22Rv1 (cell line): Measurements from ENCODE around the gene RGS7.

Source experiments
- H3K27ac ChIP-seq: fragments of 450-650 bp; 2 replicates; pipeline ENCODE4 v1.5.1; 2017
- CTCF ChIP-seq: fragments of 450-650 bp; IDR thresholded peaks from 2 replicates; pipeline ENCODE4 v1.5.1; 2017; ENCODE audit warnings: mild to moderate bottlenecking
- ZFX ChIP-seq: fragments of 450-650 bp; IDR thresholded peaks from 2 replicates; pipeline ENCODE4 v1.6.1; 2017; ENCODE audit warnings: antibody characterized with exemption, borderline replicate concordance

The RGS7 gene

GRCh38 chr1:240942901-240943300, 414.1 kb downstream of the RGS7 start:
- no peak for TF ChIP-seq ZFX
- no peak for TF ChIP-seq CTCF
- no peak overlapping the region for H3K27ac ChIP-seq

GRCh38 chr1:240941701-240942370, 415.2 kb downstream of the RGS7 start:
- TF ChIP-seq ZFX: no peak
- TF ChIP-seq CTCF: no peak
- no peak overlapping the region for H3K27ac ChIP-seq

- no peak overlapping the region for H3K27ac ChIP-seq
- TF ChIP-seq ZFX (no peak), CTCF (no peak)
Observed at GRCh38 chr1:240936911-240937668, 419.9 kb downstream of the RGS7 start.

GRCh38 chr1:240935920-240936319, 421.1 kb downstream of the RGS7 start:
- H3K27ac ChIP-seq: no peak overlapping the region
- TF ChIP-seq ZFX (no peak), CTCF (no peak)

GRCh38 chr1:240931031-240931430, 426.0 kb downstream of the RGS7 start:
- TF ChIP-seq ZFX (no peak), CTCF (no peak)

GRCh38 chr1:240928265-240928664, 428.7 kb downstream of the RGS7 start:
- TF ChIP-seq CTCF: no peak
- TF ChIP-seq ZFX: no peak

More at GRCh38 chr1:240931031-240931430, 426.0 kb downstream of the RGS7 start:
- no peak overlapping the region for H3K27ac ChIP-seq

GRCh38 chr1:240927821-240928220, 429.2 kb downstream of the RGS7 start:
- no peak overlapping the region for H3K27ac ChIP-seq
- no peak for TF ChIP-seq CTCF
- TF ChIP-seq ZFX: no peak

More at GRCh38 chr1:240928265-240928664, 428.7 kb downstream of the RGS7 start:
- no peak overlapping the region for H3K27ac ChIP-seq
